Esophagus muscularis mucosa (tissue), 4 donors: ENCODE results near the gene CBFA2T2.
"Not testable (repeated sequence)": the region's sequence is repeated elsewhere in the genome, so short reads cannot be mapped to it uniquely, and the experiment has no call there.

Experiments
- EP300 ChIP-seq: sonication (generic); formaldehyde crosslinking; IDR thresholded peaks from one replicate; pipeline ENCODE4 v1.6.1; 2017; ENCODE audit warnings: antibody characterized with exemption
- POLR2A ChIP-seq: fragments of 450-650 bp; IDR thresholded peaks from one replicate; pipeline ENCODE4 v1.6.1; 2017; ENCODE audit warnings: antibody characterized with exemption, moderate library complexity, mild to moderate bottlenecking, low read depth
- TF ChIP-seq, protein P1 (sequence below), 3 experiments: fragments of 200-600 bp in 2 of 3; fragments of 450-650 bp in 1 of 3; sonication (generic) in 2 of 3; IDR thresholded peaks; one replicate each; pipeline ENCODE4 v1.5.1; 2017 to 2019; ENCODE audit warnings: antibody characterized with exemption in 3 of 3, mild to moderate bottlenecking in 2 of 3, moderate library complexity in 1 of 3

DNA sequence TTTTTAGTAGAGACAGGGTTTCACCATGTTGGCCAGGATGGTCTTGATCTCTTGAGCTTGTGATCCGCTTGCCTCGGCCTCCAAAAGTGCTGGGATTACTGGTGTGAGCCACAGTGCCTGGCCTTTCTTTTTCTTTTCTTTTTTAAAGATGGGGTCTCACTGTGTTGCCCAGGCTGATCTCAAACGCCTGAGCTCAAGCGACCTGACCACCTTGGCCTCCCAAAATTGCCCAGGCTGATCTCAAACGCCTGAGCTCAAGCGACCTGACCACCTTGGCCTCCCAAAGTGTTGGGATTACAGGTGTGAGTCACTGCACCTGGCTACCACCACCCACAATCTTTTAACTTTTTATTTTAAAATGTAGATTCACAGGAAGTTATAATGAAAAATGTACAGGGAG lies 71.2 kb downstream of the CBFA2T2 start:
- TF ChIP-seq, protein P1, sequence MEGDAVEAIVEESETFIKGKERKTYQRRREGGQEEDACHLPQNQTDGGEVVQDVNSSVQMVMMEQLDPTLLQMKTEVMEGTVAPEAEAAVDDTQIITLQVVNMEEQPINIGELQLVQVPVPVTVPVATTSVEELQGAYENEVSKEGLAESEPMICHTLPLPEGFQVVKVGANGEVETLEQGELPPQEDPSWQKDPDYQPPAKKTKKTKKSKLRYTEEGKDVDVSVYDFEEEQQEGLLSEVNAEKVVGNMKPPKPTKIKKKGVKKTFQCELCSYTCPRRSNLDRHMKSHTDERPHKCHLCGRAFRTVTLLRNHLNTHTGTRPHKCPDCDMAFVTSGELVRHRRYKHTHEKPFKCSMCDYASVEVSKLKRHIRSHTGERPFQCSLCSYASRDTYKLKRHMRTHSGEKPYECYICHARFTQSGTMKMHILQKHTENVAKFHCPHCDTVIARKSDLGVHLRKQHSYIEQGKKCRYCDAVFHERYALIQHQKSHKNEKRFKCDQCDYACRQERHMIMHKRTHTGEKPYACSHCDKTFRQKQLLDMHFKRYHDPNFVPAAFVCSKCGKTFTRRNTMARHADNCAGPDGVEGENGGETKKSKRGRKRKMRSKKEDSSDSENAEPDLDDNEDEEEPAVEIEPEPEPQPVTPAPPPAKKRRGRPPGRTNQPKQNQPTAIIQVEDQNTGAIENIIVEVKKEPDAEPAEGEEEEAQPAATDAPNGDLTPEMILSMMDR (IDR thresholded peaks at IDR 0.05): not testable (repeated sequence)
- TF ChIP-seq EP300, POLR2A: not testable (repeated sequence)
